Vagina (tissue), 2 donors: ENCODE results near the gene EMC10. TPM values are rescaled to one million over a fixed set of nuclear protein-coding genes. Genes with fewer than 3 reads are reported as not detected.

Experiments used
- DNase-seq, 2 donors: peaks; one replicate each; pipeline ENCODE4 v3.0.0-alpha.2; 2017; ENCODE audit errors: extremely low spot score in 2 of 2
- H3K27ac ChIP-seq: fragments of 200-600 bp; sonication (generic); one replicate; pipeline ENCODE4 v1.5.1; 2019
- H3K27me3 ChIP-seq: fragments of 200-600 bp; sonication (generic); one replicate; pipeline ENCODE4 v1.5.1; 2019
- H3K36me3 ChIP-seq, 2 donors: fragments of 200-600 bp; sonication (generic); one replicate each; pipeline ENCODE4 v1.5.1; 2017 to 2019
- H3K4me1 ChIP-seq: fragments of 200-600 bp; sonication (generic); one replicate; pipeline ENCODE4 v1.5.1; 2019
- H3K4me3 ChIP-seq, 2 donors: fragments of 200-600 bp; sonication (generic); 1 replicate in 1 of 2; 2 replicates in 1 of 2; pipeline ENCODE4 v1.5.1; 2016 to 2019
- H3K9me3 ChIP-seq: fragments of 200-600 bp; sonication (generic); one replicate; pipeline ENCODE4 v1.5.1; 2019
- CTCF ChIP-seq, 3 experiments: fragments of 450-650 bp in 2 of 3; fragments of 200-600 bp in 1 of 3; sonication (generic) in 1 of 3; IDR thresholded peaks; one replicate each; pipeline ENCODE4 v1.5.1; 2017 to 2019; ENCODE audit warnings: antibody characterized with exemption in 3 of 3, mild to moderate bottlenecking in 2 of 3, moderate library complexity in 2 of 3
- POLR2A ChIP-seq, 2 donors: fragments of 450-650 bp; IDR thresholded peaks; one replicate each; pipeline ENCODE4 v1.6.1; 2017; ENCODE audit warnings: antibody characterized with exemption in 2 of 2, mild to moderate bottlenecking in 2 of 2, moderate library complexity in 2 of 2
- POLR2AphosphoS5 ChIP-seq, 2 donors: sonication (generic); formaldehyde crosslinking; IDR thresholded peaks; one replicate each; pipeline ENCODE4 v1.9.0; 2017; ENCODE audit warnings: antibody characterized with exemption in 2 of 2, mild to moderate bottlenecking in 2 of 2, low read depth in 1 of 2; ENCODE audit not compliant: insufficient read depth in 1 of 2
- intact Hi-C: fragments of 100-400 bp; cut with DNase I; formaldehyde crosslinking; loops from one replicate; pipeline ENCODE4 v1.15.1; 2023
- total RNA-seq: library from RNA; depleted of rRNA; stranded (reverse); fragments of >200 nt; gene quantifications from one replicate; pipeline ENCODE4 v1.2.3, GENCODE V29; 2016

EMC10 gene
- total RNA-seq, 1 donor from 2014 or later, result 33.1 TPM

- Histone ChIP-seq H3K36me3 (peaks cover 0 to under 1% of the 10 kb centered on the region in 2 donors), H3K9me3 (no peaks in the 10 kb centered on the region), H3K4me3 (no peak overlapping the region), H3K4me1 (no peaks in the 10 kb centered on the region), H3K27me3 (no peaks in the 10 kb centered on the region), H3K27ac (no peak overlapping the region)
- no peak for DNase-seq
- intact Hi-C loops, result no loop called here
- TF ChIP-seq POLR2AphosphoS5 (IDR thresholded peaks at IDR 0.05; ENCODE audit: insufficient read depth in 1 of 2, low read depth in 1 of 2), result no peak
- TF ChIP-seq POLR2A (IDR thresholded peaks at IDR 0.05), result no peak
- TF ChIP-seq CTCF (IDR thresholded peaks at IDR 0.05), result no peak
Observed at GRCh38 chr19:50488389-50489194, 12.3 kb downstream of the EMC10 start.

GRCh38 chr19:50489461-50490011 is 13.2 kb downstream of the EMC10 start:
- Histone ChIP-seq H3K27me3 (no peaks in the 10 kb centered on the region), H3K36me3 (no peaks in the 10 kb centered on the region), H3K4me1 (no peaks in the 10 kb centered on the region), H3K4me3 (no peak overlapping the region), H3K9me3 (no peaks in the 10 kb centered on the region), H3K27ac (no peak overlapping the region)
- DNase-seq, result no peak
- intact Hi-C loops, result no loop called here
- TF ChIP-seq POLR2A (IDR thresholded peaks at IDR 0.05) (no peak), POLR2AphosphoS5 (IDR thresholded peaks at IDR 0.05; ENCODE audit: insufficient read depth in 1 of 2, low read depth in 1 of 2) (no peak)

- TF ChIP-seq POLR2AphosphoS5 (IDR thresholded peaks at IDR 0.05; ENCODE audit: insufficient read depth in 1 of 2, low read depth in 1 of 2) (no peak), POLR2A (IDR thresholded peaks at IDR 0.05) (no peak), CTCF (IDR thresholded peaks at IDR 0.05) (no peak)
- no peak for DNase-seq
- no peak overlapping the region for H3K27ac ChIP-seq
- H3K4me1 ChIP-seq, result no peaks in the 10 kb centered on the region
- H3K9me3 ChIP-seq, result no peaks in the 10 kb centered on the region
- H3K4me3 ChIP-seq, result no peak overlapping the region
- H3K36me3 ChIP-seq, result no peaks in the 10 kb centered on the region
- intact Hi-C loops, result no loop called here
- no peaks in the 10 kb centered on the region for H3K27me3 ChIP-seq
Observed at GRCh38 chr19:50490411-50490811, 14.1 kb downstream of the EMC10 start.

GRCh38 chr19:50490991-50491472 is 14.7 kb downstream of the EMC10 start:
- Histone ChIP-seq H3K9me3 (no peaks in the 10 kb centered on the region), H3K27me3 (no peaks in the 10 kb centered on the region), H3K4me1 (no peaks in the 10 kb centered on the region), H3K36me3 (no peaks in the 10 kb centered on the region), H3K27ac (no peak overlapping the region), H3K4me3 (no peak overlapping the region)
- no peak for DNase-seq
- TF ChIP-seq POLR2A (IDR thresholded peaks at IDR 0.05) (no peak), POLR2AphosphoS5 (IDR thresholded peaks at IDR 0.05; ENCODE audit: insufficient read depth in 1 of 2, low read depth in 1 of 2) (no peak), CTCF (IDR thresholded peaks at IDR 0.05) (no peak)
- intact Hi-C loops, result no loop called here

- Histone ChIP-seq H3K4me1 (no peaks in the 10 kb centered on the region), H3K9me3 (no peaks in the 10 kb centered on the region), H3K36me3 (no peaks in the 10 kb centered on the region), H3K27me3 (no peaks in the 10 kb centered on the region), H3K27ac (no peak overlapping the region), H3K4me3 (no peak overlapping the region)
- intact Hi-C loops, result no loop called here
- no peak for DNase-seq
- TF ChIP-seq POLR2AphosphoS5 (IDR thresholded peaks at IDR 0.05; ENCODE audit: insufficient read depth in 1 of 2, low read depth in 1 of 2) (no peak), CTCF (IDR thresholded peaks at IDR 0.05) (no peak), POLR2A (IDR thresholded peaks at IDR 0.05) (no peak)
Observed at GRCh38 chr19:50492303-50493052, 16.2 kb downstream of the EMC10 start.
